Large intestine (tissue), 12 donors: ENCODE results near the gene TOMM40. TPM values are rescaled to one million over a fixed set of nuclear protein-coding genes. Genes with fewer than 3 reads are reported as not detected.

ENCODE experiments used
- DNase-seq, 2 donors: peaks; one replicate each; pipeline versions ENCODE4 v3.0.0 to v3.0.0-alpha.2; 2013
- H3K27ac ChIP-seq: one replicate; pipeline ENCODE4 v1.5.1; 2013; ENCODE audit warnings: low read length
- H3K27me3 ChIP-seq: 2 replicates; pipeline ENCODE4 v1.6.1; 2013; ENCODE audit warnings: low read length; ENCODE audit not compliant: control insufficient read depth, insufficient read depth
- H3K36me3 ChIP-seq: 2 replicates; pipeline ENCODE4 v1.6.1; 2013; ENCODE audit warnings: low read length; ENCODE audit not compliant: control insufficient read depth, insufficient read depth
- H3K4me1 ChIP-seq: one replicate; pipeline ENCODE4 v1.6.1; 2013; ENCODE audit warnings: low read length; ENCODE audit not compliant: control insufficient read depth, insufficient read depth
- H3K4me3 ChIP-seq: one replicate; pipeline ENCODE4 v1.5.1; 2013; ENCODE audit warnings: low read length
- H3K9me3 ChIP-seq: one replicate; pipeline ENCODE4 v1.6.1; 2013; ENCODE audit warnings: mild to moderate bottlenecking, low read depth, low read length, moderate library complexity; ENCODE audit not compliant: control insufficient read depth
- WGBS: methylation state at CpG from one replicate; pipeline ENCODE4 v1.1.5; 2013; ENCODE audit warnings: low lambda C conversion rate; ENCODE audit not compliant: insufficient coverage; 5-methylcytosine and 5-hydroxymethylcytosine counted together
- long read RNA-seq, 11 donors: transcript quantifications; one replicate each; lab custom pipeline, GENCODE V29; 2026
- polyA plus RNA-seq: library from polyadenylated mRNA; unstranded; fragments of 120-200 nt; gene quantifications from one replicate; pipeline ENCODE4 v1.2.1, GENCODE V29; 2013

Gene TOMM40
- 37.2 TPM for polyA plus RNA-seq
- long read RNA-seq, donor 1, transcript TOMM40-202 (10 exons, 1,709 nt), result major isoform, 6 of 12 reads
- long read RNA-seq, donor 1, partial matches to known transcripts, result 0 of 12 reads
- long read RNA-seq, donor 1, other reads (novel, unspliced or antisense), result 0 of 12 reads
- long read RNA-seq, donor 2, transcript TOMM40-202 (10 exons, 1,709 nt), result major isoform, 10 of 21 reads
- long read RNA-seq, donor 2, transcript TOMM40-201 (10 exons, 1,707 nt), result minor isoform, 8 of 21 reads
- long read RNA-seq, donor 2, partial matches to known transcripts, result 0 of 21 reads
- long read RNA-seq, donor 2, other reads (novel, unspliced or antisense), result 0 of 21 reads
- long read RNA-seq, donor 3, transcript TOMM40-202 (10 exons, 1,709 nt), result major isoform, 15 of 19 reads
- long read RNA-seq, donor 3, partial matches to known transcripts, result 0 of 19 reads
- long read RNA-seq, donor 3, other reads (novel, unspliced or antisense), result 0 of 19 reads
- long read RNA-seq, donor 4, partial matches to known transcripts, result 0 of 2 reads
- long read RNA-seq, donor 4, other reads (novel, unspliced or antisense), result 0 of 2 reads
- long read RNA-seq, donor 5, partial matches to known transcripts, result 0 of 8 reads
- long read RNA-seq, donor 5, other reads (novel, unspliced or antisense), result 0 of 8 reads
- long read RNA-seq, donor 6, transcript TOMM40-202 (10 exons, 1,709 nt), result major isoform, 9 of 16 reads
- long read RNA-seq, donor 6, partial matches to known transcripts, result 6 of 16 reads
- long read RNA-seq, donor 6, other reads (novel, unspliced or antisense), result 0 of 16 reads
- long read RNA-seq, donor 7, partial matches to known transcripts, result 0 of 5 reads
- long read RNA-seq, donor 7, other reads (novel, unspliced or antisense), result 0 of 5 reads
- long read RNA-seq, donor 8, transcript TOMM40-202 (10 exons, 1,709 nt), result major isoform, 9 of 19 reads
- long read RNA-seq, donor 8, transcript TOMM40-201 (10 exons, 1,707 nt), result minor isoform, 6 of 19 reads
- long read RNA-seq, donor 8, partial matches to known transcripts, result 0 of 19 reads
- long read RNA-seq, donor 8, other reads (novel, unspliced or antisense), result 0 of 19 reads
- long read RNA-seq, donor 9, transcript TOMM40-201 (10 exons, 1,707 nt), result minor isoform, 5 of 27 reads
- long read RNA-seq, donor 9, transcript TOMM40-202 (10 exons, 1,709 nt), result major isoform, 13 of 27 reads
- long read RNA-seq, donor 9, partial matches to known transcripts, result 7 of 27 reads
- long read RNA-seq, donor 9, other reads (novel, unspliced or antisense), result 0 of 27 reads
- long read RNA-seq, donor 10, transcript TOMM40-202 (10 exons, 1,709 nt), result major isoform, 13 of 22 reads
- long read RNA-seq, donor 10, transcript TOMM40-201 (10 exons, 1,707 nt), result minor isoform, 5 of 22 reads
- long read RNA-seq, donor 10, partial matches to known transcripts, result 0 of 22 reads
- long read RNA-seq, donor 10, other reads (novel, unspliced or antisense), result 0 of 22 reads
- long read RNA-seq, donor 11, transcript TOMM40-202 (10 exons, 1,709 nt), result major isoform, 6 of 10 reads
- long read RNA-seq, donor 11, partial matches to known transcripts, result 0 of 10 reads
- long read RNA-seq, donor 11, other reads (novel, unspliced or antisense), result 0 of 10 reads

DNA sequence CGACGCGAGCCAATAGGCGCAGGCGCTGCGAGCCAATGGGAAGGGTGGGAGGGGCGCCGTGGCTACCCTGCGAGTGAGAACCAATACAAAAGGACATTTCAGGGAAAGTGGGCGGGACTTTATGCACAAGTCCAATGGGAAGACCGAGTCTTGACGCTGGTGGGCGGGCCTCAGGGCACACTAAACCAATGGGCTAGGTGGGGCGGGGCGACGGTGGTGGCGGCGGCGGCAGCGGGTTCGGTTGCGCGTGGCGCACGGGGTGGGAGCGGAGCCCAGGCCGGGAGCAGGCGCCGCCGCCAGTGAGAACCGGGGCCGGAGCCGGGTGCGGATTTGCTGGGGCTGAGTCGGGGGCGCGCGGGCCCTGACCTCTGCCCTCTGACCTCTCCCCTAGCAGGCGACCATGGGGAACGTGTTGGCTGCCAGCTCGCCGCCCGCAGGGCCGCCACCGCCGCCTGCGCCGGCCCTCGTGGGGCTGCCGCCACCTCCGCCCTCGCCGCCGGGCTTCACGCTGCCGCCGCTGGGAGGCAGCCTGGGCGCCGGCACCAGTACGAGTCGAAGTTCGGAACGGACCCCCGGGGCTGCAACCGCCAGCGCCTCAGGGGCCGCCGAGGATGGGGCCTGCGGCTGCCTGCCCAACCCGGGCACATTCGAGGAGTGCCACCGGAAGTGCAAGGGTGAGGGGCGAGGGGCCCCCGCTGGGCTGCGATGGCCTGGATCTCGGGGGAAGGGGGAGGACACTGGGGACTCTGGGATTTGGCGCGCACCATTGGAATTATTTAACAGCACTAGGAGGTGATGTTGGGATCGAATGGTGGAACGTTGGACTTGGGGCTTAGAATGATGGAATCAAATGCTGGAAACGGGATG, at the start of gene TOMM40:
TOMM40 (plus strand) TSS at position 239 of the 867 bp plus-strand sequence; CDS start at position 401, 162 bp downstream.
- WGBS, result no CpG with 5 or more reads among the region's 81 CpGs
- H3K36me3 ChIP-seq, result peaks cover 50% of the 10 kb centered on the region

GRCh38 chr19:44845286-44845611, 45.8 kb upstream of the TOMM40 start:
- Histone ChIP-seq H3K4me3 (peak overlapping the region; percentile 50), H3K36me3 (no peaks in the 10 kb centered on the region), H3K27ac (peak overlapping the region; percentile 81), H3K9me3 (peaks cover 2% of the 10 kb centered on the region), H3K4me1 (peaks cover 30% of the 10 kb centered on the region), H3K27me3 (no peaks in the 10 kb centered on the region)
- 13% methylated on average over 7 of the region's 12 CpGs for WGBS
- DNase-seq, result no peak

More for the DNA sequence above, at the start of gene TOMM40:
- Histone ChIP-seq H3K9me3 (no peaks in the 10 kb centered on the region), H3K27ac (peak within 1 kb of the TSS; percentile 89), H3K4me1 (peaks cover 14% of the 10 kb centered on the region), H3K4me3 (peak within 1 kb of the TSS; percentile 56), H3K27me3 (no peaks in the 10 kb centered on the region)
- DNase-seq, result peak in 1 of 2 donors; percentile 18

DNA sequence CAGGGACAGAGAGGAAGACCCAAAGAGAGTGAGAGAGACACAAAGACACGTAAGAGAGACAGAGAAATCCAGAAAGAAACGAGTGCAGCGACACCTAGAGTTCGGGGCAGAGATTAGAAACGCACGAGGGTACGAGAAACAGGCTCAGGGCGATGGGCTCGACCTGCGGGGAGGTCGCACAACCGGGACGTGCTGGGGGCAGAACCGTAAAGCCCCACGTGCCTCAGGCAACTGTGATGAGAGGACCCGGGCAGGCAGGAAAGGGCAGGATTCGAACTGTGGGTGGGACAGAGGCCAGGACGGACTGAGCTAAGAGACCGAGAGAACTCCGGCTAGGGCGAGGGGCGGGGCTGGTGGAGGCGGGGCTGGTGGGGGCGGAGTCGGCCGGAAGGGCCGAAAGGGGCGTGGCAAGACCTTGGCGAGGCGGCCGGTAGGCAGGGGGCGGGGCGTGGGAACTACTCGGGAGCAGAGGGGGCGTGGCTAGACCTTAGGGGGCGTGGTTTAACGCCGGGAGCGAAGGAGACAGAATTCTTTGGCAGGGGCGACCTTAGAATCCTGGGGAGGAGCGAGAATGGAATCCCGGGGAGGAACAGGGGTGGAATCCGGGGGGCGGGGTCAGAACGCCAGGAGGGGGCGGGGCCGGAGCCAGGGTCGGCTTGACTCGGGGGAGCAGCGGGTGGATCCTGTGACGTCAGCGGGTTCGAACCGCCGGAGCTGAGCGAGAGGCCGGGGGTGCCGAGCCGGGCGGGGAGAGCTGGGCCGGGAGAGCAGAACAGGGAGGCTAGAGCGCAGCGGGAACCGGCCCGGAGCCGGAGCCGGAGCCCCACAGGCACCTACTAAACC, 45.2 kb upstream of the TOMM40 start, which contains the start of gene NECTIN2:
NECTIN2 (plus strand) TSS at position 686 of the 843 bp plus-strand sequence. CDS start 229 bp downstream, outside the sequence.
- Histone ChIP-seq H3K36me3 (peaks cover 3% of the 10 kb centered on the region), H3K4me1 (peaks cover 36% of the 10 kb centered on the region), H3K27me3 (no peaks in the 10 kb centered on the region), H3K27ac (peak within 1 kb of the TSS; percentile 98), H3K9me3 (peaks cover 2% of the 10 kb centered on the region), H3K4me3 (peak within 1 kb of the TSS; percentile 76)
- DNase-seq, result peak; percentile 98 to 99
- 0% methylated on average over 2 of the region's 67 CpGs for WGBS

DNA sequence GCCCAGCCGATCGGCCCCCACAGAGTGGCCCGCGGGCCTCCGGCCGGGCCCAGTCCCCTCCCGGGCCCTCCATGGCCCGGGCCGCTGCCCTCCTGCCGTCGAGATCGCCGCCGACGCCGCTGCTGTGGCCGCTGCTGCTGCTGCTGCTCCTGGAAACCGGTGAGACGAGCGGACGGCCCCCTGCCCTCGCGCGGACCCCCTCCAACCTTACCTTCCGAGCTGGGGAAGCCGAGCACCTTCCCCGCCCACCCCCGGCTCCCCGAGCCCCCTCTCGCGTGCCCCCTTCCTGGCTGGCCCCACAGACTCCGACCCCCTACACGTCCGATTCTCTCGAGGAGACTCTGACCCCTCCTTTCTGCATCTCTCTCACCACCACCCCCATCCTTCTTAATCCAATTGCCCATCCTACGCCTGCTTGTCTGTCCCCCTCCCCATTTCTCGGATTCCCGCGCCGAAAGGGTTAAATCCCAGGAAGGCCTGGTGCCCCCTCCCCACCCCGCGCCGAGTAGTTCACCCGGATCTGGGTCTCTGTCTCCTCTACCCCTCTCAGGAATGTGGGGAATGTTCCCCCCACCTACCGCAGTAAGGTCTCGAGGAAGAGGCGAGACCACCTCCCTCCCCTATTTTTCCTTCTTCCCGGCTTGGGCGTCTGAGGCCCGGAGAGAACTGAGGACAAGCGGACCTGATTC, 44.5 kb upstream of the TOMM40 start:
- Histone ChIP-seq H3K4me3 (peak overlapping the region; percentile 76), H3K27me3 (no peaks in the 10 kb centered on the region), H3K4me1 (peaks cover 37% of the 10 kb centered on the region), H3K27ac (peak overlapping the region; percentile 98), H3K36me3 (peaks cover 6% of the 10 kb centered on the region), H3K9me3 (peaks cover 2% of the 10 kb centered on the region)
- peak in 1 of 2 donors; percentile 61 for DNase-seq
- WGBS, result no CpG with 5 or more reads among the region's 51 CpGs

DNA sequence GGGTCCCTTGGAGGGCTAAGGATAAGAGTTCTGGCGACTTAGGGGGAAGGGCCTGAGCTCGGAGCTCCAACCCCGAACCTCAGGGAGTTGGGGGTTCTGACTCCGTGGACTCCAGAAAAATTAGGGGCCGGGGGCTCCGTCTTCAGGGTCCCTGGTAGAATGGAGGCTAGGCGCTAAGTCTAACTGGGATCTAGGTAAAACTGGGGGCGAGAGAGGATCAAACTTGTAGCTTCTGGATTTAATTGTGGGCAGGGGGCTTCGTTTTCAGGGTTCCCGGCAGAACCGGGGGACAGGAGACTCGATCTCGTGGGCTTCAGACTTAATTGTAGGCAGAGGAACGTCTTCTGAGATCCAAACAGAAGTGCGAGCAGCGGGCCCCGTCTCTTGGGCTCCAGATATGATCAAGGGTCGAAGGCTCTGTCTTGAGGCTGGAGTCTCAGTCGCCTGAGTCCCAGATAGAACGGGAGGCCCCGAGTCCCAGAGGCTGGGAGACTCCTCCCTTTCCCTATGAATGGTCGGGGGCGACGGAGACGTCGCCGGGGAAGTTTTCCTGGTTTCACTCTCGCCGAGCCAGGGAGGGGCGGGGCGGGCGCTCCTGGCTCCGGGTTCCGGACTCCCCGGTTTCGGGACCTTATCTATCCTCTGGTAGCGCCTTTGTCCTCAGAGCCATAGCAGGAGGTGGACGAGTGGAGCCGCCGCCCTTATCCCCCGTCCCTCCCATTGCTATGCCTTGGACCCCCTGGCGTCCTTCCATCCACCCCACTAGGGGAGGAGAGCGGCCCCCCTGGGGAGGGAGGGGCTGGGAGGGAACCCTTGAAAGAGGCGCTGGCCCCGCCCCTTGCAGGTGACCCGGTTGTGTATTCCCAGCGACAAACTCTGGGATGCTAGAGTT, 43.7 kb upstream of the TOMM40 start:
- no CpG with 5 or more reads among the region's 47 CpGs for WGBS
- Histone ChIP-seq H3K36me3 (peaks cover 6% of the 10 kb centered on the region), H3K27ac (peak overlapping the region; percentile 98), H3K27me3 (no peaks in the 10 kb centered on the region), H3K4me1 (peaks cover 37% of the 10 kb centered on the region), H3K4me3 (peak overlapping the region; percentile 76), H3K9me3 (peaks cover 2% of the 10 kb centered on the region)
- DNase-seq, result peak; percentile 90 to 96

- 14% methylated on average over 4 of the region's 19 CpGs for WGBS
- Histone ChIP-seq H3K27me3 (no peaks in the 10 kb centered on the region), H3K27ac (peak overlapping the region; percentile 98), H3K4me3 (peak overlapping the region; percentile 76), H3K36me3 (peaks cover 6% of the 10 kb centered on the region), H3K9me3 (peaks cover 2% of the 10 kb centered on the region), H3K4me1 (peaks cover 37% of the 10 kb centered on the region)
- peak in 1 of 2 donors; percentile 66 for DNase-seq
Observed at GRCh38 chr19:44848036-44848811, 42.8 kb upstream of the TOMM40 start.

- Histone ChIP-seq H3K27ac (peak overlapping the region; percentile 98), H3K4me1 (peaks cover 37% of the 10 kb centered on the region), H3K36me3 (peaks cover 10% of the 10 kb centered on the region), H3K4me3 (peak overlapping the region; percentile 76), H3K27me3 (no peaks in the 10 kb centered on the region), H3K9me3 (peaks cover 2% of the 10 kb centered on the region)
- WGBS, result 38% methylated on average over 6 of the region's 18 CpGs
- peak; percentile 47 to 60 for DNase-seq
Observed at GRCh38 chr19:44848812-44849447, 42.1 kb upstream of the TOMM40 start.
